HepG2 (cell line): ENCODE results near the gene CAMTA2. TPM values are rescaled to one million over a fixed set of nuclear protein-coding genes. Genes with fewer than 3 reads are reported as not detected.

ENCODE experiments used
- ATAC-seq: fragments of 200-7000 bp; cut with Tn5 transposase; 3 replicates; pipeline ENCODE4 v1.9.1; 2020; ENCODE audit warnings: mild to moderate bottlenecking, moderate library complexity
- BruUV-seq: library from RNA; stranded (reverse); fragments of 400-500 nt; replicated peaks from 2 replicates; lab custom pipeline; 2021; lab: Mats Ljungman, UMichigan
- CTCF ChIA-PET: fragments of 300-600 bp; formaldehyde crosslinking; extraction: SDS; loops from one replicate; lab custom pipeline; 2021; ENCODE audit warnings: low total read pairs, inconsistent platforms, low intra/inter-chr PET ratio; lab: Yijun Ruan, JAX
- POLR2A ChIA-PET: fragments of 350-600 bp; sonication (Branson Sonifier 250); formaldehyde crosslinking; loops from one replicate; lab custom pipeline; 2020; ENCODE audit warnings: antibody characterized with exemption, inconsistent platforms; lab: Yijun Ruan, JAX
- DNase-seq: peaks from one replicate; pipeline ENCODE4 v3.0.0-alpha.2; 2015; ENCODE audit warnings: low spot score
- FAIRE-seq: peaks from 3 replicates; lab custom pipeline; 2011; peaks lifted over from hg19 to GRCh38; lab: Jason Lieb, UNC
- H2AFZ ChIP-seq: one replicate; pipeline ENCODE4 v1.6.1; 2011; ENCODE audit warnings: low read length, inconsistent platforms
- H3K27ac ChIP-seq: fragments of 300-600 bp; 3 replicates; pipeline ENCODE4 v1.8.0; 2011; ENCODE audit warnings: mixed run types, mild to moderate bottlenecking, mixed read lengths, low read length, inconsistent platforms; ENCODE audit not compliant: insufficient read depth; ENCODE audit errors: extremely low read length
- H3K27me3 ChIP-seq, 2 experiments: fragments of 200-600 bp in 1 of 2; 2 replicates in 1 of 2; 3 replicates in 1 of 2; pipeline versions ENCODE4 v1.6.0 to v1.8.0; 2011; ENCODE audit warnings: low read length in 2 of 2, mild to moderate bottlenecking in 2 of 2, moderate library complexity in 2 of 2, inconsistent platforms in 1 of 2; ENCODE audit not compliant: insufficient read depth in 2 of 2, control insufficient read depth in 1 of 2
- H3K36me3 ChIP-seq, 2 experiments: fragments of 200-600 bp in 1 of 2; replicated peaks in 1 of 2; 2 replicates in 1 of 2; 3 replicates in 1 of 2; pipeline versions ENCODE4 v1.5.1 to v1.8.0; 2011; ENCODE audit warnings: low read length in 2 of 2, inconsistent platforms in 1 of 2; ENCODE audit not compliant: insufficient read depth in 2 of 2, control insufficient read depth in 1 of 2
- H3K4me1 ChIP-seq: 2 replicates; pipeline ENCODE4 v1.5.1; 2012; ENCODE audit warnings: low read length, inconsistent platforms; ENCODE audit not compliant: insufficient read depth
- H3K4me2 ChIP-seq: 2 replicates; pipeline ENCODE4 v1.6.0; 2011; ENCODE audit warnings: low read depth, low read length, inconsistent platforms
- H3K4me3 ChIP-seq, 3 experiments: fragments of 200-600 bp in 1 of 3; sonication (generic), shearing (Covaris generic) in 1 of 3; replicated peaks in 1 of 3; 2 replicates each; pipeline ENCODE4 v1.5.1; 2011 to 2016; ENCODE audit warnings: low read length in 3 of 3, inconsistent platforms in 2 of 3, low read depth in 2 of 3, mild to moderate bottlenecking in 2 of 3, control low read depth in 1 of 3, mixed read lengths in 1 of 3; ENCODE audit not compliant: insufficient read depth in 1 of 3
- H3K79me2 ChIP-seq: one replicate; pipeline ENCODE4 v1.6.1; 2011; ENCODE audit warnings: low read length, inconsistent platforms; ENCODE audit not compliant: insufficient read depth
- H3K9ac ChIP-seq: 2 replicates; pipeline ENCODE4 v1.6.0; 2011; ENCODE audit warnings: mild to moderate bottlenecking, low read depth, low read length, inconsistent platforms; ENCODE audit not compliant: insufficient read depth
- H3K9me3 ChIP-seq: 2 replicates; pipeline ENCODE4 v1.5.1; 2012; ENCODE audit warnings: mild to moderate bottlenecking, low read length
- H4K20me1 ChIP-seq: 2 replicates; pipeline ENCODE4 v1.6.0; 2011; ENCODE audit warnings: inconsistent platforms, mild to moderate bottlenecking, low read length, moderate library complexity; ENCODE audit not compliant: insufficient read depth
- DMAP1 ChIP-seq: IDR thresholded peaks from 2 replicates; pipeline ENCODE4 v1.6.1; 2016
- DNMT1 ChIP-seq: sonication (generic); formaldehyde crosslinking; IDR thresholded peaks from 2 replicates; pipeline ENCODE4 v1.5.1; 2020; ENCODE audit warnings: mild to moderate bottlenecking, missing genetic modification reagents
- PAXIP1 ChIP-seq: sonication (generic); formaldehyde crosslinking; conservative IDR thresholded peaks from 2 replicates; pipeline ENCODE4 v1.4.0; 2020; ENCODE audit warnings: mild to moderate bottlenecking, missing genetic modification reagents, moderate library complexity
- STAT5B ChIP-seq: sonication (generic); formaldehyde crosslinking; IDR thresholded peaks from 2 replicates; pipeline ENCODE4 v1.4.0; 2020; ENCODE audit warnings: missing genetic modification reagents
- ZBTB38 ChIP-seq: sonication (generic); formaldehyde crosslinking; IDR thresholded peaks from 2 replicates; pipeline ENCODE4 v1.5.1; 2020; ENCODE audit warnings: mild to moderate bottlenecking, missing genetic modification reagents
- ZNF674 ChIP-seq: sonication (generic); formaldehyde crosslinking; IDR thresholded peaks from 2 replicates; pipeline ENCODE4 v1.5.0; 2020; ENCODE audit warnings: low read depth, mild to moderate bottlenecking, missing genetic modification reagents
- WGBS: methylation state at CpG from one replicate; pipeline ENCODE4 v1.1.6; 2017; ENCODE audit warnings: low lambda C conversion rate; 5-methylcytosine and 5-hydroxymethylcytosine counted together
- in situ Hi-C: cut with HindIII; loops from 2 replicates; pipeline ENCODE4 v1.10.0; 2017; ENCODE audit warnings: low pct_unique_long_range_greater_than_20kb; ENCODE audit not compliant: extremely low pct_ligation_motif_present
- intact Hi-C: fragments of 100-400 bp; cut with micrococcal nuclease; formaldehyde crosslinking; loops from one replicate; pipeline ENCODE4 v1.10.0; 2022; ENCODE audit not compliant: unreplicated experiment
- polyA plus RNA-seq, 8 experiments: library from polyadenylated mRNA; depleted of rRNA in 3 of 8; stranded (reverse) in 7 of 8; unstranded in 1 of 8; fragments of >200 nt; fragmentation: Illumina TruSeq in 4 of 8; extraction: Trizol in 4 of 8; gene quantifications; 2 replicates each; pipeline versions ENCODE4 v1.2.1 to v1.2.3, GENCODE V29; 2011 to 2016; ENCODE audit warnings: low read depth in 4 of 8, missing spikeins in 1 of 8, mixed read lengths in 1 of 8; ENCODE audit not compliant: insufficient read depth in 1 of 8
- total RNA-seq, 5 experiments: library from RNA; depleted of rRNA; stranded (reverse); fragments of >200 nt; fragmentation: Illumina TruSeq; extraction: Trizol; gene quantifications; 2 replicates each; pipeline ENCODE4 v1.2.3, GENCODE V29; 2016; ENCODE audit warnings: low read depth in 1 of 5
- TF ChIP-seq, protein P1 (sequence below): sonication (generic); formaldehyde crosslinking; IDR thresholded peaks from 2 replicates; pipeline ENCODE4 v1.4.0; 2020; ENCODE audit warnings: missing genetic modification reagents, low read depth, mild to moderate bottlenecking, borderline replicate concordance

The CAMTA2 gene
- total and polyA plus RNA-seq, 2 of the 13 experiments (the other 11 are each of a cell fraction or from before 2014, with no cell fraction given) = 4.1 to 7.1 TPM

GRCh38 chr17:5020502-5021023 lies 33.1 kb upstream of the CAMTA2 start:
- ChIA-PET CTCF (no interaction called here), POLR2A (no interaction called here)
- Histone ChIP-seq H3K36me3 (peaks cover 28 to 63% of the 10 kb centered on the region in 2 experiments), H3K79me2 (no peaks in the 10 kb centered on the region), H3K9ac (no peak overlapping the region), H3K27me3 (no peaks in the 10 kb centered on the region), H3K4me3 (no peak overlapping the region), H2AFZ (no peak overlapping the region), H3K9me3 (no peaks in the 10 kb centered on the region), H3K27ac (no peak overlapping the region), H4K20me1 (no peaks in the 10 kb centered on the region), H3K4me2 (no peak overlapping the region), H3K4me1 (no peaks in the 10 kb centered on the region)
- FAIRE-seq (no peak), ATAC-seq (no peak), DNase-seq (no peak)
- intact Hi-C loops = no loop called here
- BruUV-seq = no TSS peak
- 97% methylated on average over 20 of the region's 20 CpGs for WGBS
- TF ChIP-seq ZNF674 = no peak
- TF ChIP-seq, protein P1, sequence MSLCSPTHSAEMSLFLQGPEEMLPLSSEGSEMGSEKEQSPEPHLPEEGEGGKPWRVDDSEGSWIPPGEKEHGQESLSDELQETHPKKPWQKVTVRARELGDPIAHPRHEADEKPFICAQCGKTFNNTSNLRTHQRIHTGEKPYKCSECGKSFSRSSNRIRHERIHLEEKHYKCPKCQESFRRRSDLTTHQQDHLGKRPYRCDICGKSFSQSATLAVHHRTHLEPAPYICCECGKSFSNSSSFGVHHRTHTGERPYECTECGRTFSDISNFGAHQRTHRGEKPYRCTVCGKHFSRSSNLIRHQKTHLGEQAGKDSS (CRISPR knock-in tag) = no peak
- TF ChIP-seq DMAP1 (CRISPR knock-in tag) = no peak
- TF ChIP-seq PAXIP1 (CRISPR knock-in tag) = no peak
- no peak for TF ChIP-seq STAT5B (CRISPR knock-in tag)
- no peak for TF ChIP-seq DNMT1 (CRISPR knock-in tag)
- TF ChIP-seq ZBTB38 (CRISPR knock-in tag) = no peak
- in situ Hi-C loops = no loop called here
